Dendritic cell treated with granulocyte-macrophage colony-stimulating factor and Interleukin-4, amounts not matched to agents 40 ng/mL and 50 ng/mL, for 4 days (primary cell): ENCODE results near the gene RFXANK.
"Not testable (repeated sequence)": the region's sequence is repeated elsewhere in the genome, so short reads cannot be mapped to it uniquely, and the experiment has no call there.

Source experiments
- H3K27ac Mint-ChIP-seq: one replicate; pipeline ENCODE4 v1.8.0; 2022; ENCODE audit warnings: mild to moderate bottlenecking, mixed read lengths
- H3K27me3 Mint-ChIP-seq: one replicate; pipeline ENCODE4 v1.8.0; 2022; ENCODE audit warnings: mild to moderate bottlenecking, mixed read lengths
- H3K36me3 Mint-ChIP-seq: one replicate; pipeline ENCODE4 v1.8.0; 2022; ENCODE audit warnings: low read depth, mixed read lengths
- H3K4me1 Mint-ChIP-seq: one replicate; pipeline ENCODE4 v1.8.0; 2022; ENCODE audit warnings: low read depth, mixed read lengths
- H3K4me3 Mint-ChIP-seq: one replicate; pipeline ENCODE4 v1.8.0; 2022; ENCODE audit warnings: mild to moderate bottlenecking, moderate library complexity, mixed read lengths
- H3K9me3 Mint-ChIP-seq: one replicate; pipeline ENCODE4 v1.8.0; 2022; ENCODE audit warnings: mixed read lengths
- intact Hi-C: fragments of 100-400 bp; cut with micrococcal nuclease; formaldehyde crosslinking; loops from one replicate; pipeline ENCODE4 v1.15.0; 2022

The RFXANK gene

GRCh38 chr19:19205416-19206410 is 13.7 kb downstream of the RFXANK start:
- intact Hi-C loops, result no loop called here
- no peak overlapping the region for H3K4me3 Mint-ChIP-seq
- no peaks in the 10 kb centered on the region for H3K9me3 Mint-ChIP-seq
- peaks cover 15% of the 10 kb centered on the region for H3K36me3 Mint-ChIP-seq
- H3K27ac Mint-ChIP-seq, result no peak overlapping the region
- peaks cover 37% of the 10 kb centered on the region for H3K4me1 Mint-ChIP-seq
- peaks cover 32% of the 10 kb centered on the region for H3K27me3 Mint-ChIP-seq

- no peak overlapping the region for H3K27ac Mint-ChIP-seq
- intact Hi-C loops, result no loop called here
- H3K4me1 Mint-ChIP-seq, result peaks cover 29% of the 10 kb centered on the region
- no peak overlapping the region for H3K4me3 Mint-ChIP-seq
- H3K27me3 Mint-ChIP-seq, result peaks cover 43% of the 10 kb centered on the region
- peaks cover 4% of the 10 kb centered on the region for H3K36me3 Mint-ChIP-seq
- H3K9me3 Mint-ChIP-seq, result no peaks in the 10 kb centered on the region
Observed at GRCh38 chr19:19206938-19207337, 14.9 kb downstream of the RFXANK start.

- Mint-ChIP-seq H3K27me3 (peaks cover 52% of the 10 kb centered on the region), H3K4me3 (no peak overlapping the region), H3K9me3 (no peaks in the 10 kb centered on the region), H3K27ac (no peak overlapping the region), H3K4me1 (peaks cover 20% of the 10 kb centered on the region), H3K36me3 (no peaks in the 10 kb centered on the region)
- intact Hi-C loops, result no loop called here
Observed at GRCh38 chr19:19207637-19208572, 15.8 kb downstream of the RFXANK start.

GRCh38 chr19:19209372-19209771 is 17.3 kb downstream of the RFXANK start:
- peaks cover 13% of the 10 kb centered on the region for H3K4me1 Mint-ChIP-seq
- H3K27me3 Mint-ChIP-seq, result peaks cover 64% of the 10 kb centered on the region
- no peaks in the 10 kb centered on the region for H3K36me3 Mint-ChIP-seq
- no peak overlapping the region for H3K4me3 Mint-ChIP-seq
- intact Hi-C loops, result no loop called here
- no peaks in the 10 kb centered on the region for H3K9me3 Mint-ChIP-seq
- no peak overlapping the region for H3K27ac Mint-ChIP-seq

GRCh38 chr19:19211499-19212420 is 19.7 kb downstream of the RFXANK start, which contains the start of gene NCAN:
Gene NCAN (plus strand): TSS chr19:19211958. CDS start chr19:19216954, 4,996 bp downstream.
- H3K36me3 Mint-ChIP-seq, result no peaks in the 10 kb centered on the region
- H3K27ac Mint-ChIP-seq, result no peak within 1 kb of the TSS
- no peaks in the 10 kb centered on the region for H3K9me3 Mint-ChIP-seq
- H3K27me3 Mint-ChIP-seq, result peaks cover 62% of the 10 kb centered on the region
- no peak within 1 kb of the TSS for H3K4me3 Mint-ChIP-seq
- peaks cover 12% of the 10 kb centered on the region for H3K4me1 Mint-ChIP-seq
- intact Hi-C loops, result no loop called here

- Mint-ChIP-seq H3K36me3 (no peaks in the 10 kb centered on the region), H3K4me1 (peaks cover under 1% of the 10 kb centered on the region), H3K4me3 (no peak overlapping the region), H3K27ac (no peak overlapping the region), H3K9me3 (no peaks in the 10 kb centered on the region), H3K27me3 (peaks cover 69% of the 10 kb centered on the region)
- intact Hi-C loops, result no loop called here
Observed at GRCh38 chr19:19212916-19213315, 20.9 kb downstream of the RFXANK start.

- Mint-ChIP-seq H3K4me1 (no peaks in the 10 kb centered on the region), H3K36me3 (no peaks in the 10 kb centered on the region), H3K27ac (no peak overlapping the region), H3K4me3 (no peak overlapping the region), H3K27me3 (peaks cover 69% of the 10 kb centered on the region), H3K9me3 (no peaks in the 10 kb centered on the region)
- intact Hi-C loops, result no loop called here
Observed at GRCh38 chr19:19213426-19214158, 21.5 kb downstream of the RFXANK start.

GRCh38 chr19:19214159-19214490 is 22.1 kb downstream of the RFXANK start:
- H3K4me3 Mint-ChIP-seq, result no peak overlapping the region
- intact Hi-C loops, result no loop called here
- no peak overlapping the region for H3K27ac Mint-ChIP-seq
- H3K9me3 Mint-ChIP-seq, result no peaks in the 10 kb centered on the region
- H3K4me1 Mint-ChIP-seq, result no peaks in the 10 kb centered on the region
- H3K27me3 Mint-ChIP-seq, result peaks cover 71% of the 10 kb centered on the region
- H3K36me3 Mint-ChIP-seq, result no peaks in the 10 kb centered on the region

GRCh38 chr19:19214892-19215291 is 22.8 kb downstream of the RFXANK start:
- H3K4me3 Mint-ChIP-seq, result no peak overlapping the region
- no peaks in the 10 kb centered on the region for H3K4me1 Mint-ChIP-seq
- peaks cover 65% of the 10 kb centered on the region for H3K27me3 Mint-ChIP-seq
- H3K36me3 Mint-ChIP-seq, result no peaks in the 10 kb centered on the region
- intact Hi-C loops, result no loop called here
- H3K9me3 Mint-ChIP-seq, result no peaks in the 10 kb centered on the region
- no peak overlapping the region for H3K27ac Mint-ChIP-seq

GRCh38 chr19:19215792-19216191 is 23.7 kb downstream of the RFXANK start:
- H3K4me3 Mint-ChIP-seq, result no peak overlapping the region
- intact Hi-C loops, result no loop called here
- H3K36me3 Mint-ChIP-seq, result no peaks in the 10 kb centered on the region
- H3K27ac Mint-ChIP-seq, result no peak overlapping the region
- H3K9me3 Mint-ChIP-seq, result no peaks in the 10 kb centered on the region
- H3K27me3 Mint-ChIP-seq, result peaks cover 64% of the 10 kb centered on the region
- H3K4me1 Mint-ChIP-seq, result no peaks in the 10 kb centered on the region

GRCh38 chr19:19217099-19217498 is 25.0 kb downstream of the RFXANK start:
- Mint-ChIP-seq H3K36me3 (no peaks in the 10 kb centered on the region), H3K9me3 (no peaks in the 10 kb centered on the region), H3K27me3 (peaks cover 57% of the 10 kb centered on the region), H3K27ac (no peak overlapping the region), H3K4me1 (no peaks in the 10 kb centered on the region), H3K4me3 (no peak overlapping the region)
- intact Hi-C loops, result no loop called here

- Mint-ChIP-seq H3K4me1 (no peaks in the 10 kb centered on the region), H3K9me3 (no peaks in the 10 kb centered on the region), H3K4me3 (no peak overlapping the region), H3K27me3 (peaks cover 50% of the 10 kb centered on the region), H3K27ac (no peak overlapping the region), H3K36me3 (no peaks in the 10 kb centered on the region)
- intact Hi-C loops, result no loop called here
Observed at GRCh38 chr19:19218911-19219310, 26.9 kb downstream of the RFXANK start.

GRCh38 chr19:19221000-19221399 is 28.9 kb downstream of the RFXANK start:
- Mint-ChIP-seq H3K4me1 (peaks cover 11% of the 10 kb centered on the region), H3K27me3 (peaks cover 53% of the 10 kb centered on the region)
- H3K36me3 Mint-ChIP-seq, H3K9me3 Mint-ChIP-seq, intact Hi-C loops, H3K27ac Mint-ChIP-seq, H3K4me3 Mint-ChIP-seq: not testable (repeated sequence)
